HG02623 (cell line): Measurements from ENCODE around the gene NABP1.

Source experiments
- ATAC-seq: cut with Tn5 transposase; IDR thresholded peaks from one replicate; pipeline ENCODE4 v1.9.1; 2021; ENCODE audit warnings: moderate library complexity; ENCODE audit not compliant: unreplicated experiment

The NABP1 gene

GRCh38 chr2:191678437-191679100 is 633 bp downstream of the NABP1 start:
- peak; percentile 5 for ATAC-seq

- peak; percentile 25 for ATAC-seq
These were observed 2.1 kb downstream of the NABP1 start for GRCh38 chr2:191679818-191680600.

GRCh38 chr2:191680639-191681038 is 2.7 kb downstream of the NABP1 start:
- ATAC-seq = no peak

DNA sequence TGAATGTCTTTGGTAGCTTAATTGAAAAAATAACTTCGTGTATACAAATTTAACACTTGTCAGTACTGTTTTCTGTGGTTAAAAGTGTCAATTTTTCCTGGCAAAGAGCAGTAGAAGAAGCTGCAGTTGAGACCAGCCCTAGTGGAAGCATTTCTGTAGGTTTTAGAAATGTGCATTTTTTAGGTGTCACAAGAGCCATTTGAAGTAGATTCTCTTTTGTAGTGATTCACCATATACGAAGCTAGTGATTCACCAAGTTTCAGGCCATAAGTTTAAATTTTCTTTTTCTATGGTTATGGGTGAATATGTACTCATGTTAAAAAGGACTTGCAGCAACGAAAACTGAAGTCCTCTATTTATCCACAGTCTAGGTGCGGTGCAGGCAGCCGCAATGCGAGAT is 4.2 kb downstream of the NABP1 start:
- ATAC-seq = no peak

GRCh38 chr2:191686066-191686465 is 8.1 kb downstream of the NABP1 start:
- no peak for ATAC-seq

GRCh38 chr2:191686729-191687128 is 8.8 kb downstream of the NABP1 start:
- no peak for ATAC-seq

DNA sequence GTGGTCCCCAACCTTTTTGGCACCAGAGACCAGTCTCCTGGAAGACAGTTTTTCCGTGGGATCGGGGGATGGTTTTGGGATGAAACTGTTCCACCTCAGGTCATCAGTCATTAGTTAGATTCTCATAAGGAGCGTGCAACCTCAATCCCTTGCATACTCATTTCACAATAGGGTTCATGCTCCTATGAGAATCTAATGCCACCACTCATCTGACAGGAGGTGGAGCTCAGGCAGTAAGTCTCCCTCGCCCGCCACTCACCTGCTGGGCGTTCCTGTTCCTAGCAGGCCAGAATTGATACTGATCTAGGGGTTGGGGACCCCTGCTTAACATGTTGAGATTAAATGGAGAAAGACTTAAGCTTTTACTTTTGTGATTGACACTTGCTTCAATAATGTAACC is 9.9 kb downstream of the NABP1 start:
- ATAC-seq = no peak

DNA sequence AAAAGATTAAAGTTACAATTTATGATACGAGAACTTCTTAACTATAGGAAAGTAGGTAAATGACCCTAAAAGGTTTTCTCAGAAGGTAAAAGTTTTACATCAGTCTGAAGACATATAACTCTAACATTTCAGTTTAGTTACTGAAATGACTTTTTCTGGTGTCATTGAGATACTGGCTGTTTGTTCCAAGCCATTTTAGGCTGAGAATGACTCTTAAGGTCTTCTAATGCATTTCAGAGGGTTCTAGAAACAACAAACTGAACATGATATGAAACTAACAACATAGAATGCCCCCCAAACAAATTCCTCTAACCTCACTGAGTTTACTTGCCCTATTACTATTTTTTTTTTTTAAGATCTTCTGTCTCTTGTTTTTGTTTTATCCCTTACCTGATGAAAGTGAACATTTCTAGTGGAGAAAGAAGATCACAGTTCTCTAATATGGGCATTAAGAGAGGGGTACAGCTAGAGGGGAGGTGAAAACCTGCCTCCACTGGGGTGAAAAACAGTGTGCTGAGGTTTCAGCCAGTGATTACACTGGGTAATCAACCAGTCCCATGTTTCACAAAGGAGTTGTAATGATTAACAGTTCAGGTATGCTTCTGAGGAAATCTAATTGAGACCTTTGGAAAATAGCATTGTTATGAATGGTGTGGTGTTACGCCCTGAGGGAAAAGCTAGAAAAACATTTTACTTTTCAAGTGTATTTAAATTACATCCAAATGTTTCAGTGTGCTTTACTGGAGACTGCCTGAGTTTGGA is 11.2 kb downstream of the NABP1 start:
- no peak for ATAC-seq

DNA sequence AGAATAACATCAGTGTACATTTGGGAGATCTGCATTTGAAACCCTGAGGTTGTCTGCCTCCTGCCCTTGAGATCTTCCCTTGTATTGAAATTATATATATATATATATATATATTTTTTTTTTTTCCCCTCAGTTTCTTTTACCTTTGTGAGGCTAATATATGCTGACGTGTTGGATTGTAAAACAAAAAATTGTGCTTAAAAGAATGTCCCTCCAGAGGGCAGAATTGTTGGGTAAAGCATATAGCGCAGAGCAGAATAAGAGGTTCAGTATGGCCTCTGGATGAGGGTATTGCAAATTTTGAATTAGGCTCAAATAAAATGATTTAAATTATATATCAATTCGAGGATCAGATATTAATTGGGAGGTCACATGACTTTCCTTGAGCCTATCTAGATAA is 12.4 kb downstream of the NABP1 start:
- ATAC-seq = no peak

DNA sequence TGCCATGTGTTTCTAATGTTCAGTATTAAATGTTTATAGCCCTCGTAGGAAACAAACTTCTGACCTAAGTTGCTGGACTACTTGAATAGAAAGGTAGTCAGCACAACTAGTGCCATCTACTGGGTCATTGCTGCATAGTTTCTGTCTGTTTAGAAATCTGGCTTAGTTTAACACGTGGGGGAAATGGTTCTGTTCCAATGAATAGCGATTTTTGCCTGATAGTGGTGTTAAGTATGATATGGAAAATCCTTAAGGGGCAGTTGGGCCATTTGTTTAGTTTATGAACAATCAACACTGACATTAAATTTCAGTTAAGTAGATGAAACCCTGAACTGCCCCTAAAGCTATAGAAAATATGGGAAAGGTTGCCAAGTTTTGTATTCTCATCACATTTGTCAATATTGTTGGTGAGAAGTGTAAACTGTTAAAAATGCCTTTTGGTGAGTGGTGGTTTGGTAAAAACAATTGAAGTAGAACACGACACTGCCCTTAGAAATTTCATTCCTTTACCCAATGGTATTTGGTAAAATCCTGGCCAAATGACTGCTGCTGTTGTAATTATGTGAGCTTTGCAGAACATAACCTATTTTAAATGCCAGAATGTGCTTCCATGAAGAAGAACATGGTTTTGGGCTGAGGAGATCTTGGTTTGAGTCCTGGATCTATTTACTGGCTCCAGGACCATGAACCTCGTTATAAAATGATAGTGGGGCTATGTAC is 13.2 kb downstream of the NABP1 start:
- peak; percentile 68 for ATAC-seq

- ATAC-seq = no peak
These were observed 14.0 kb downstream of the NABP1 start for GRCh38 chr2:191691898-191692297.

DNA sequence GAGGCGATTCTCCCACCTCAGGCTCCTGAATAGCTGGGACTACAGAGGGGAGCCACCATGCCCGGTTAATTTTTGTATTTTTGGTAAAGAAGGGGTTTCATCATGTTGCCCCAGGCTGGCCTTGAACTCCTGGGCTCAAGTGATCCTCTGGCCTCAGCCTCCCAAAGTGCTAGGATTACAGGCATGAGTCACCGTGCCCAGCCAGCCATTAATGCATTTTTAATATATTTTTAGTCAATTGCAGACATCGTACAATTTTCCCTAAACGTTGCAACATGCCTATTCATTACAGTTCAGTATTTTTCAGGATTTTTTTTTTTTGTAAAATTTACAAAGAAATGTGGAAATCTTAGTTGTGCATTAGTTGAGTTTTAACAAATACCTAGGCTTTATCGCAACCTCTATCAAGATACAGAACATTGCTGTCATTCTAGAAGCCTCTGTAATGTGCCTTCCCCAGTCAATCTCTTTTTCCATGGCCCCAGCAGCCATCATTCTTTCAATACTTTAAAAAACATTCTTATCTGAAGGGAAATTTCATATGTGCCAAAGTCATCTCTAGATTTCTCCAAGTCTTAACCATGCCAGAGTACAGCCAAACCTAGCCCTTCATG is 14.7 kb downstream of the NABP1 start:
- ATAC-seq = no peak

- ATAC-seq = no peak
These were observed 15.2 kb downstream of the NABP1 start for GRCh38 chr2:191693166-191693565.

- ATAC-seq = no peak
These were observed 15.8 kb downstream of the NABP1 start for GRCh38 chr2:191693778-191694177.

DNA sequence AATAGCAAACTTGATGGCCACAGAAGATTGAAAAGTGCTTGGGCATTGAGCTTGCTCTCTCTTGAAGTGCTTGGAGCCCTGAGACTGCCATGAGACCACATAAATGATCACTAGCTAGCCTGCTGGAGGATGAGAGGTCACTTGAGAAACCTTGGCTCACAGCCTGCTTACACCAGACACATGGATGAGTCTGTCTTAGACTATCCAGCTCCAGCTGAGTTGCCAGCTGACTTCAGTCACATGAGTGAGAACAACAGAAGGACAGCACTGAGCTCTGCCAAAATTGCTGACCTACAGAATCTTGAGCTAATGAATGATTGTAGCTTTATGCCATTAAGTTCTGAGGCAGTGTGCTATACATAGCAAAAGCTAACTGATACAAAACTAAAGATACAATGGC is 18.1 kb downstream of the NABP1 start:
- ATAC-seq = no peak

DNA sequence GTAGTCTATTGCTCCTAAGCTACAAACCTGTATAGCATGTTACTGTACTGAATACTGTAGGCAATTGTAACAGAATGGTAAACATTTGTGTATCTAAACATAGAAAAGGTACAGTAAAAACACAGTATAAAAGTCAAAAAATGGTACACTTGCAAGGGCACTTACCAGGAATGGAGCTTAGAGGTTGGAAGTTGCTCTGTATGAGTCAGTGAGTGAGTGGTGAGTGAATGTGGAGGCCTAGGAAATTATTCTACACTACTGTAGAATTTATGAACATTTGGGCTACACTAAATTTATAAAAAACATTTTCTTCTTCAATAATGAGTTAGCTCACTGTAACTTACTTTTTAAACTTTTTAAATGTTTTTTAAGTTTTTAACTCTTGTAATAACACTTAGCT is 19.0 kb downstream of the NABP1 start:
- no peak for ATAC-seq

DNA sequence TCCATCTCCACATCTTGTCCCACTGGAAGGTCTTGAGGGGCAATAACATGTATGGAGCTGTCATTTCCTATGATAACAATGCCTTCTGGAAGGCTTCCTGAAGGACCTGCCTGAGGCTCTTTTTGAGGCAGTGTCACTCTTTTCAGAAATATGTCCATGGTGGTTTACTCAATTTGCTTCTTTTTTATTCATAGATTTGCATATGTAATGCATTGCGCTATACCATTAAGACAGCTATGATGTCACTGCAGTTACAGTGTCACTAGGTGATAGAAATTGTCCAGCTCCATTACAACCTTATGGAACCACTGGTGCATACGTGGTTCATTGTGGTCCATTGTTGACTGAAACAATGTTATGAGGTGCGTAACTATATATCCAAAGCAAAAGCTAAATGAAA is 19.9 kb downstream of the NABP1 start:
- ATAC-seq = no peak

- ATAC-seq = no peak
These were observed 21.5 kb downstream of the NABP1 start for GRCh38 chr2:191699341-191699945.

GRCh38 chr2:191701029-191701428 is 23.1 kb downstream of the NABP1 start:
- no peak for ATAC-seq

GRCh38 chr2:191701696-191702095 is 23.8 kb downstream of the NABP1 start:
- ATAC-seq = no peak
